ENCODE measurements around the gene SYNPO2. TPM values are rescaled to one million over a fixed set of nuclear protein-coding genes. Genes with fewer than 3 reads are reported as not detected.

The SYNPO2 gene
- total and polyA plus RNA-seq, 2 donors (not counting 1 experiment from before 2014, with no cell fraction given) = 0.03 to 0.20 TPM

- H3K27ac ChIP-seq (ENCODE audit: low read length in 2 of 2) = no peak overlapping the region
- H3K4me1 ChIP-seq (ENCODE audit: control insufficient read depth in 2 of 2, insufficient read depth in 2 of 2, low read length in 2 of 2) = no peaks in the 10 kb centered on the region
- ATAC-seq (ENCODE audit: low read depth) = no peak
- no peaks in the 10 kb centered on the region for H3K27me3 ChIP-seq (replicated peaks in 1 of 4; ENCODE audit: control extremely low read depth in 1 of 4, control insufficient read depth in 3 of 4, insufficient read depth in 4 of 4, low read length in 3 of 4)
- no peak overlapping the region for H3K27ac Mint-ChIP-seq
- no peak overlapping the region for H3K4me2 ChIP-seq (replicated peaks; ENCODE audit: low read depth, low read length, poor library complexity, severe bottlenecking)
- ChIA-PET POLR2A (no interaction called here), CTCF (interaction anchor here (1.2 to 1.5 kb wide), 2 partner anchors 30 to 31 kb away, joined by 3 read pairs; no protein-coding TSS in a partner anchor)
- TF ChIP-seq CTCF (IDR thresholded peaks at IDR 0.05) (no peak), EZH2 (IDR thresholded peaks at IDR 0.05; ENCODE audit: borderline replicate concordance, insufficient read depth, low read depth, low read length, poor library complexity, severe bottlenecking) (no peak)
- no peaks in the 10 kb centered on the region for H3K79me2 ChIP-seq (ENCODE audit: control insufficient read depth, insufficient read depth, low read length)
- H2AFZ ChIP-seq (ENCODE audit: insufficient read depth, low read depth, low read length, poor library complexity, severe bottlenecking) = no peak overlapping the region
- H3K9me3 Mint-ChIP-seq (ENCODE audit: insufficient read depth) = no peaks in the 10 kb centered on the region
- H3K4me3 Mint-ChIP-seq = no peak overlapping the region
- H3K4me1 Mint-ChIP-seq = no peaks in the 10 kb centered on the region
- 90% methylated on average over 3 of the region's 7 CpGs for whole genome bisulfite sequencing (ENCODE audit: insufficient coverage)
- H3K4me3 ChIP-seq (ENCODE audit: control extremely low read depth in 1 of 5, extremely low read depth in 1 of 5, insufficient read depth in 1 of 5, low read depth in 2 of 5, low read length in 4 of 5) = no peak overlapping the region
- H4K20me1 ChIP-seq (ENCODE audit: control insufficient read depth, insufficient read depth, low read length, poor library complexity, severe bottlenecking) = no peaks in the 10 kb centered on the region
- H3K9me3 ChIP-seq (ENCODE audit: control extremely low read depth in 1 of 3, control insufficient read depth in 2 of 3, insufficient read depth in 1 of 3, low read length in 2 of 3) = no peaks in the 10 kb centered on the region
- intact Hi-C loops (cut with micrococcal nuclease) = no loop called here
- no peaks in the 10 kb centered on the region for H3K36me3 ChIP-seq (replicated peaks in 1 of 2; ENCODE audit: control extremely low read depth in 1 of 2, control insufficient read depth in 1 of 2, extremely low read depth in 1 of 2, insufficient read depth in 2 of 2, low read length in 1 of 2)
- no peak overlapping the region for H3K9ac ChIP-seq (ENCODE audit: low read length)
- H3K27me3 Mint-ChIP-seq = peaks cover 12% of the 10 kb centered on the region
- DNase-seq = no peak
Observed at GRCh38 chr4:119010909-119011606, 122.4 kb downstream of the SYNPO2 start.

GRCh38 chr4:119011607-119011988 lies 122.9 kb downstream of the SYNPO2 start:
- Histone ChIP-seq H3K4me3 (ENCODE audit: control extremely low read depth in 1 of 5, extremely low read depth in 1 of 5, insufficient read depth in 1 of 5, low read depth in 2 of 5, low read length in 4 of 5) (no peak overlapping the region), H3K27me3 (replicated peaks in 1 of 4; ENCODE audit: control extremely low read depth in 1 of 4, control insufficient read depth in 3 of 4, insufficient read depth in 4 of 4, low read length in 3 of 4) (no peaks in the 10 kb centered on the region), H3K27ac (ENCODE audit: low read length in 2 of 2) (no peak overlapping the region), H3K36me3 (replicated peaks in 1 of 2; ENCODE audit: control extremely low read depth in 1 of 2, control insufficient read depth in 1 of 2, extremely low read depth in 1 of 2, insufficient read depth in 2 of 2, low read length in 1 of 2) (no peaks in the 10 kb centered on the region), H3K79me2 (ENCODE audit: control insufficient read depth, insufficient read depth, low read length) (no peaks in the 10 kb centered on the region), H3K4me2 (replicated peaks; ENCODE audit: low read depth, low read length, poor library complexity, severe bottlenecking) (no peak overlapping the region), H3K9ac (ENCODE audit: low read length) (no peak overlapping the region), H3K9me3 (ENCODE audit: control extremely low read depth in 1 of 3, control insufficient read depth in 2 of 3, insufficient read depth in 1 of 3, low read length in 2 of 3) (no peaks in the 10 kb centered on the region), H2AFZ (ENCODE audit: insufficient read depth, low read depth, low read length, poor library complexity, severe bottlenecking) (no peak overlapping the region), H4K20me1 (ENCODE audit: control insufficient read depth, insufficient read depth, low read length, poor library complexity, severe bottlenecking) (no peaks in the 10 kb centered on the region), H3K4me1 (ENCODE audit: control insufficient read depth in 2 of 2, insufficient read depth in 2 of 2, low read length in 2 of 2) (no peaks in the 10 kb centered on the region)
- TF ChIP-seq CTCF (IDR thresholded peaks at IDR 0.05) = no peak
- TF ChIP-seq EZH2 (IDR thresholded peaks at IDR 0.05; ENCODE audit: borderline replicate concordance, insufficient read depth, low read depth, low read length, poor library complexity, severe bottlenecking) = no peak
- H3K9me3 Mint-ChIP-seq (ENCODE audit: insufficient read depth) = no peaks in the 10 kb centered on the region
- no peak for DNase-seq
- peaks cover 14% of the 10 kb centered on the region for H3K27me3 Mint-ChIP-seq
- no CpG with 5 or more reads among the region's 1 CpG for WGBS (ENCODE audit: insufficient coverage)
- ChIA-PET CTCF (interaction anchor here (1.2 to 1.5 kb wide), 2 partner anchors 29 to 31 kb away, joined by 3 read pairs; no protein-coding TSS in a partner anchor), POLR2A (no interaction called here)
- intact Hi-C loops (cut with micrococcal nuclease) = no loop called here
- no peak overlapping the region for H3K4me3 Mint-ChIP-seq
- H3K27ac Mint-ChIP-seq = no peak overlapping the region
- H3K4me1 Mint-ChIP-seq = no peaks in the 10 kb centered on the region
- no peak for ATAC-seq (ENCODE audit: low read depth)

Data from B cell (primary cell).